ENCODE results near the gene ALK. TPM values are rescaled to one million over a fixed set of nuclear protein-coding genes. Genes with fewer than 3 reads are reported as not detected.

ALK gene
- total and polyA plus RNA-seq, 2 donors (not counting 1 experiment from before 2014, with no cell fraction given) = not detected

- Histone ChIP-seq H3K27ac (ENCODE audit: low read length in 2 of 2) (no peak overlapping the region), H3K9ac (ENCODE audit: low read length) (no peak overlapping the region), H4K20me1 (ENCODE audit: control insufficient read depth, insufficient read depth, low read length, poor library complexity, severe bottlenecking) (no peaks in the 10 kb centered on the region), H3K9me3 (ENCODE audit: control extremely low read depth in 1 of 3, control insufficient read depth in 2 of 3, insufficient read depth in 1 of 3, low read length in 2 of 3) (no peaks in the 10 kb centered on the region), H3K27me3 (replicated peaks in 1 of 4; ENCODE audit: control extremely low read depth in 1 of 4, control insufficient read depth in 3 of 4, insufficient read depth in 4 of 4, low read length in 3 of 4) (peaks cover 0 to 2% (median 0%) of the 10 kb centered on the region in 4 experiments), H3K36me3 (replicated peaks in 1 of 2; ENCODE audit: control extremely low read depth in 1 of 2, control insufficient read depth in 1 of 2, extremely low read depth in 1 of 2, insufficient read depth in 2 of 2, low read length in 1 of 2) (no peaks in the 10 kb centered on the region), H2AFZ (ENCODE audit: insufficient read depth, low read depth, low read length, poor library complexity, severe bottlenecking) (no peak overlapping the region), H3K4me1 (ENCODE audit: control insufficient read depth in 2 of 2, insufficient read depth in 2 of 2, low read length in 2 of 2) (no peaks in the 10 kb centered on the region), H3K79me2 (ENCODE audit: control insufficient read depth, insufficient read depth, low read length) (no peaks in the 10 kb centered on the region), H3K4me3 (ENCODE audit: control extremely low read depth in 1 of 5, extremely low read depth in 1 of 5, insufficient read depth in 1 of 5, low read depth in 2 of 5, low read length in 4 of 5) (no peak overlapping the region), H3K4me2 (replicated peaks; ENCODE audit: low read depth, low read length, poor library complexity, severe bottlenecking) (no peak overlapping the region)
- Mint-ChIP-seq H3K4me1 (no peaks in the 10 kb centered on the region), H3K27ac (no peak overlapping the region), H3K4me3 (no peak overlapping the region), H3K27me3 (peaks cover 20% of the 10 kb centered on the region), H3K9me3 (ENCODE audit: insufficient read depth) (no peaks in the 10 kb centered on the region)
- no peak for ATAC-seq (ENCODE audit: low read depth)
- no peak for DNase-seq
- WGBS (ENCODE audit: insufficient coverage) = 100% methylated on average over 1 of the region's 1 CpG
- ChIA-PET CTCF (no interaction called here), POLR2A (no interaction called here)
- TF ChIP-seq EZH2 (IDR thresholded peaks at IDR 0.05; ENCODE audit: borderline replicate concordance, insufficient read depth, low read depth, low read length, poor library complexity, severe bottlenecking) = no peak
- no peak for TF ChIP-seq CTCF (IDR thresholded peaks at IDR 0.05)
- intact Hi-C loops (cut with micrococcal nuclease) = no loop called here
Observed at GRCh38 chr2:29532436-29532835, 388.9 kb downstream of the ALK start.

- ChIA-PET POLR2A (no interaction called here), CTCF (no interaction called here)
- Mint-ChIP-seq H3K4me1 (no peaks in the 10 kb centered on the region), H3K27ac (no peak overlapping the region), H3K4me3 (no peak overlapping the region), H3K9me3 (ENCODE audit: insufficient read depth) (no peaks in the 10 kb centered on the region), H3K27me3 (peaks cover 20% of the 10 kb centered on the region)
- H3K4me1 ChIP-seq (ENCODE audit: control insufficient read depth in 2 of 2, insufficient read depth in 2 of 2, low read length in 2 of 2) = no peaks in the 10 kb centered on the region
- H3K4me2 ChIP-seq (replicated peaks; ENCODE audit: low read depth, low read length, poor library complexity, severe bottlenecking) = no peak overlapping the region
- H4K20me1 ChIP-seq (ENCODE audit: control insufficient read depth, insufficient read depth, low read length, poor library complexity, severe bottlenecking) = no peaks in the 10 kb centered on the region
- H3K27ac ChIP-seq (ENCODE audit: low read length in 2 of 2) = no peak overlapping the region
- DNase-seq = no peak
- H3K4me3 ChIP-seq (ENCODE audit: control extremely low read depth in 1 of 5, extremely low read depth in 1 of 5, insufficient read depth in 1 of 5, low read depth in 2 of 5, low read length in 4 of 5) = no peak overlapping the region
- no peak overlapping the region for H3K9ac ChIP-seq (ENCODE audit: low read length)
- TF ChIP-seq EZH2 (IDR thresholded peaks at IDR 0.05; ENCODE audit: borderline replicate concordance, insufficient read depth, low read depth, low read length, poor library complexity, severe bottlenecking) = no peak
- TF ChIP-seq CTCF (IDR thresholded peaks at IDR 0.05) = no peak
- no peaks in the 10 kb centered on the region for H3K36me3 ChIP-seq (replicated peaks in 1 of 2; ENCODE audit: control extremely low read depth in 1 of 2, control insufficient read depth in 1 of 2, extremely low read depth in 1 of 2, insufficient read depth in 2 of 2, low read length in 1 of 2)
- peaks cover 0 to 2% (median 0%) of the 10 kb centered on the region in 4 experiments for H3K27me3 ChIP-seq (replicated peaks in 1 of 4; ENCODE audit: control extremely low read depth in 1 of 4, control insufficient read depth in 3 of 4, insufficient read depth in 4 of 4, low read length in 3 of 4)
- 88% methylated on average over 3 of the region's 4 CpGs for WGBS (ENCODE audit: insufficient coverage)
- intact Hi-C loops (cut with micrococcal nuclease) = no loop called here
- H2AFZ ChIP-seq (ENCODE audit: insufficient read depth, low read depth, low read length, poor library complexity, severe bottlenecking) = no peak overlapping the region
- no peaks in the 10 kb centered on the region for H3K79me2 ChIP-seq (ENCODE audit: control insufficient read depth, insufficient read depth, low read length)
- no peaks in the 10 kb centered on the region for H3K9me3 ChIP-seq (ENCODE audit: control extremely low read depth in 1 of 3, control insufficient read depth in 2 of 3, insufficient read depth in 1 of 3, low read length in 2 of 3)
- no peak for ATAC-seq (ENCODE audit: low read depth)
Observed at GRCh38 chr2:29531626-29532025, 389.8 kb downstream of the ALK start.
